ENCODE results near the gene SHC3. TPM values are rescaled to one million over a fixed set of nuclear protein-coding genes. Genes with fewer than 3 reads are reported as not detected.

Gene SHC3
- total RNA-seq, 4 donors from 2014 or later: 0.51 to 3.5 (median 2.5) TPM

DNA sequence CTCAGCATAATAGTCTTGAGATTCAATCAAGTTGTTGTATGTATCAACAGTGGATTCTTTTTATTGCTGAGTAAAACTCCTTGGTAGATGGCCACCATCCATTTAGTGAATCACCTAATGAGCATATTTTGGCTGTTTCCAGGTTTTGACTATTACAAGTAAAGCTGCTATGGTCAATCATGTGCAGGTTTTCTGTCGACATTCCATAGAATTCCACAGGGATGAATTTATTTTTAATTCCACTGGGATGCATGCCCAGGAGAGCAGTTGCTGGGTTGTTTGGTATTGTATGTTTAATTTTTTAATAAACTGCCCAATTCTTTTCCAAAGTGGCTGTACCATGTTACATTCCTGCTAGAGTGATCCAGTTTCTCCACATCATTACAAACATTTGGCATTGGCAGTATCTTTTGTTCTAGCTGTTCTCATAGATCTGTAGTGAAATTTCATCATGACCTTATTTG lies 197.8 kb downstream of the SHC3 start:
- Histone ChIP-seq H3K4me1 (no peaks in the 10 kb centered on the region), H3K36me3 (no peaks in the 10 kb centered on the region), H3K27ac (no peak overlapping the region), H3K4me3 (no peak overlapping the region), H3K27me3 (no peaks in the 10 kb centered on the region), H3K9me3 (no peaks in the 10 kb centered on the region)
- intact Hi-C loops (cut with DNase I; ENCODE audit: low total_unique reads): no loop called here
- no peak for TF ChIP-seq POLR2A (IDR thresholded peaks at IDR 0.05)
- TF ChIP-seq, protein P1, sequence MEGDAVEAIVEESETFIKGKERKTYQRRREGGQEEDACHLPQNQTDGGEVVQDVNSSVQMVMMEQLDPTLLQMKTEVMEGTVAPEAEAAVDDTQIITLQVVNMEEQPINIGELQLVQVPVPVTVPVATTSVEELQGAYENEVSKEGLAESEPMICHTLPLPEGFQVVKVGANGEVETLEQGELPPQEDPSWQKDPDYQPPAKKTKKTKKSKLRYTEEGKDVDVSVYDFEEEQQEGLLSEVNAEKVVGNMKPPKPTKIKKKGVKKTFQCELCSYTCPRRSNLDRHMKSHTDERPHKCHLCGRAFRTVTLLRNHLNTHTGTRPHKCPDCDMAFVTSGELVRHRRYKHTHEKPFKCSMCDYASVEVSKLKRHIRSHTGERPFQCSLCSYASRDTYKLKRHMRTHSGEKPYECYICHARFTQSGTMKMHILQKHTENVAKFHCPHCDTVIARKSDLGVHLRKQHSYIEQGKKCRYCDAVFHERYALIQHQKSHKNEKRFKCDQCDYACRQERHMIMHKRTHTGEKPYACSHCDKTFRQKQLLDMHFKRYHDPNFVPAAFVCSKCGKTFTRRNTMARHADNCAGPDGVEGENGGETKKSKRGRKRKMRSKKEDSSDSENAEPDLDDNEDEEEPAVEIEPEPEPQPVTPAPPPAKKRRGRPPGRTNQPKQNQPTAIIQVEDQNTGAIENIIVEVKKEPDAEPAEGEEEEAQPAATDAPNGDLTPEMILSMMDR (IDR thresholded peaks at IDR 0.05): no peak
- DNase-seq: no peak

DNA sequence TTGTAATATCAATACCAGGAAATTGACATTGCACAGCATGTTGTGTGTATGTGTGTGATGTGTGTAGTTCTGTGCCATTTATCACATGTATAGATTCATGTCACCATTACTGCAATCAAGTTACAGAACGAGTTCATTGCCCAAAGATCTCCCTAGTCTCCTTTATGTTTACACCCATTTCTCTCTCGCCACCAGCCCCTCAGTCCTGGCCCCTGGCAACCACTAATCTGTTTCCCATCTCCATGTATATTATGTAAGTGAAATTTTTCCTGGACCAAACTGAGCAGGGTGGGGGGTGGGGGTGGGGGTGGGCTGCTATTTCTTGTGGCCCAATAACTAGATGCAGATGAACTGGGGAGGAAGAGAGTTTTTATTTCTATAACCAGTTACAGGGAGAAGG lies 198.8 kb downstream of the SHC3 start:
- no peak for DNase-seq
- H3K9me3 ChIP-seq: no peaks in the 10 kb centered on the region
- H3K27me3 ChIP-seq: no peaks in the 10 kb centered on the region
- H3K27ac ChIP-seq: no peak overlapping the region
- no peak overlapping the region for H3K4me3 ChIP-seq
- no peaks in the 10 kb centered on the region for H3K36me3 ChIP-seq
- H3K4me1 ChIP-seq: no peaks in the 10 kb centered on the region
- intact Hi-C loops (cut with DNase I; ENCODE audit: low total_unique reads): no loop called here
- no peak for TF ChIP-seq POLR2A (IDR thresholded peaks at IDR 0.05)
- TF ChIP-seq, protein P1 (IDR thresholded peaks at IDR 0.05): no peak

DNA sequence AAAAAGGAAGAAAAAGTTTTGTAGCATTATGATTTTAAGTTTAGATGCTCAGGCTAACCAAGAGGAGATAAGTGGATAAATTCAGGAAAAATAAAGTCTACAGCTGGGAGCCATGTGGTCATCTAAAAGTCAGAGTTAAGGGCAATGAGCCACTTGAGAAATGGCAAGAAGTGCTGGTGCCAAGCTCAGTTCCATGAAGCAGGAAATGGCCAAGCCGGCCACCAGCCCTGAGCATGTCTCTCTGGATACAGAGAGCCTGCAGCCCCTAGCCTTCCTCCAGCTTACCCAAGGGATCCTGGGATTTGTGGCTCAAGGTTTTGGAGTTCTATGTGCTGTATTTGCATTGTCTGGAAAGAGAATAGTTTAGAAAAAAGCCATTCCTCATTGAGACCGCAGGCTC lies 199.6 kb downstream of the SHC3 start:
- Histone ChIP-seq H3K36me3 (no peaks in the 10 kb centered on the region), H3K27ac (no peak overlapping the region), H3K27me3 (no peaks in the 10 kb centered on the region), H3K4me1 (no peaks in the 10 kb centered on the region), H3K4me3 (no peak overlapping the region), H3K9me3 (no peaks in the 10 kb centered on the region)
- no peak for TF ChIP-seq POLR2A (IDR thresholded peaks at IDR 0.05)
- TF ChIP-seq, protein P1 (IDR thresholded peaks at IDR 0.05): no peak
- DNase-seq: no peak
- intact Hi-C loops (cut with DNase I; ENCODE audit: low total_unique reads): no loop called here

DNA sequence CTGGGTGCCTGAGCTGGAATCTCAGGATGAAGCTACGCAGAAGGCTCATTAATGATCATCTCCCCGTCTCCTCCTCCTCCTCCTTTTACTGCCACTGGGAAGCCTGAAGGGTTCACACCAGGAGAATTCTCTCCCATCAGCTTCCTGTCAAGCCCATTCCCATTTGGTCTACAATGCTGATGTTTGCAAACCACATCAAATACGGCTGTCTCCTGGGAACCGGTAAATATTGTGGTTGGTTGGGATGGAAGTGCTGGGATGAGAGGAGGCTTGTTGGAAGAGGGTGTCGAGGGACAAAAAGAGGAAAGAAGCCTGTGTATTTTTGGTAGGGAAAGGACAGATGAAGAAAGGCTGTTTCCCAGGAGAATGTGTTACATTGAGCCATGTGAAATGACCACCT lies 200.6 kb downstream of the SHC3 start:
- Histone ChIP-seq H3K27me3 (no peaks in the 10 kb centered on the region), H3K4me3 (no peak overlapping the region), H3K4me1 (no peaks in the 10 kb centered on the region), H3K36me3 (no peaks in the 10 kb centered on the region), H3K9me3 (no peaks in the 10 kb centered on the region), H3K27ac (no peak overlapping the region)
- no peak for DNase-seq
- TF ChIP-seq, protein P1 (IDR thresholded peaks at IDR 0.05): no peak
- TF ChIP-seq POLR2A (IDR thresholded peaks at IDR 0.05): no peak
- intact Hi-C loops (cut with DNase I; ENCODE audit: low total_unique reads): no loop called here

DNA sequence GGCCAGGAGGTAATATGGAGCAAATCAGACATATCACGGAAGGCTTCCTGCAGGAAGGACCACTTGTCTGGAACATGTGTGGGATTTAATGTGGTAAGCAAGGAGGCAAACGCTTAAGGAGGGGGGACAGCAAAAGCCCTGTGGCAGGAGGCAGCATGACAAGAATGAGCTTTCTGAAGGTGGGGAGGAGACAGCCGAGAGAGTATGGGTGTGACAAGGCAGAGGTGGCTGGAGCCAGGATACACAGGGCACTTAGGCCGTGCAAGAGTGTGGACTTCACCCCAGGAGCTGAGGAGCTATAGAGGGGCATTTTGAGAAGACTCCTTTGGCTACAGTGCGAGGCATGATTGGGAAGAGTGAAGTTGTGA lies 201.7 kb downstream of the SHC3 start:
- Histone ChIP-seq H3K4me1 (no peaks in the 10 kb centered on the region), H3K27me3 (no peaks in the 10 kb centered on the region), H3K9me3 (no peaks in the 10 kb centered on the region), H3K4me3 (no peak overlapping the region), H3K36me3 (no peaks in the 10 kb centered on the region), H3K27ac (no peak overlapping the region)
- TF ChIP-seq, protein P1 (IDR thresholded peaks at IDR 0.05): no peak
- intact Hi-C loops (cut with DNase I; ENCODE audit: low total_unique reads): no loop called here
- no peak for DNase-seq
